NCI-H82 (cell line): ENCODE measurements around the gene FFAR3.
"Not testable (repeated sequence)": the region's sequence is repeated elsewhere in the genome, so short reads cannot be mapped to it uniquely, and the experiment has no call there.

Source experiments
- DNase-seq: peaks from one replicate; lab custom pipeline; 2025; lab: John Stamatoyannopoulos, UW

FFAR3 gene

DNA sequence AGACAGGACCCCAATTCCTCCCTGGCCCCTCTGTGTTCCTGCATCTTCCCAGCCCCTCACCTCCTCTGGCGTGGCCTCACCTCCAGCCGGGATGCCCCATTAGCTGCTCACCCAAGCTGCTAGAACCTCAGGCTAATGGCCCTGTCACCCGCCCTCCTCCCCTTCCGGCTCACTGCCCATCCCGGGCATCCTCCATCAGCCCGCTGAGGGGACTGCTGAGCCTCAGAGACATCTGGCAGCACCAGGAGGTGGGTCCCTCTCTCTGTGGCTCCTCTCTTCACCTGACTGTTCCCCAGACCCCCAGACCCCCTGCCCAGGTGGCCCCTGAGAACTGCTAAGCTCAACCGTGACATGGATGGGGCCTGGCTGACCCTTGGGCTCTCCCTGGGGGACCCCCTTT lies 7.7 kb upstream of the FFAR3 start:
- DNase-seq, result no peak

GRCh38 chr19:35351411-35352176 lies 6.7 kb upstream of the FFAR3 start:
- no peak for DNase-seq

GRCh38 chr19:35352177-35352447 lies 6.1 kb upstream of the FFAR3 start:
- no peak for DNase-seq

DNA sequence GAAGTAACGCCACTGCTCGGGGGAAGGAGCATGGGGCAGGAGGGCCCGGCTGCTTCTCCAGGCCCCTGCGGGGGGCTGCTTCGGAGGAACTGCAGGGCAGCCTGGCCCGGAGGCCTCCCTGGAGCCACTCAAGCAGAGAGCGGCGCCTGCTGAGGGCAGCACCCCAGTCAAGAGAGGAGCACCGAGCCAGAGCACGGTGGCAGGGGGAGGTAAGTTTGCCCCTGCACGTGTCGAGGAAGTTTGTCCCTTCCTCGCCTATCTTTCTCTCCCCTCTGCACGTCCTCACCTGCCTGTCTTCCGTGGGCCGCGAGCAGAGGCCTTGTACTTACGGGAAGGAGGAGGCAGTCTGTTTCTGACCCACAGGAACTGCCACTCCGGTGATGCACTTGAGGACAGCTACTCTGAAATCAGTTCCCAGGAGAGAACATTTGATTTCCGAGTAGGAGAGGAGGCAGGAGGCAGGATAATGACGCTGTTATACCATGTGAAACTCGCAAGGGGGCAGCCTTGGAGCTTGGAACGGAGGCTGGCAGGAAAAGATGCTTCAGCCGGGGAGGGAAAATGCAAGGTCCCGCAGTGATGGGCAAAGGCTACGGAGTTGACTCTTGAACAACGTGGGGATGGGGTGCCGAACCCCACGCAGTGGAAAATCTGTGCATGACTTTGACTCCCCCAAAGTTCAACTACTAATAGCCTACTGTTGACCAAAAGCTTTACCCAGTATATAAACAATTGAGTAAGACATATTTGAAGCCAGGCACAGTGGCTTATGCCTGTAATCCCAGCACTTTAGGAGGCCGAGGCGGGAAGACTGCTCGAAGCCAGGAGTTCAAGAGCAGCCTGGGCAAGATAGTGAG lies 5.6 kb upstream of the FFAR3 start:
- peak; percentile 78 for DNase-seq

DNA sequence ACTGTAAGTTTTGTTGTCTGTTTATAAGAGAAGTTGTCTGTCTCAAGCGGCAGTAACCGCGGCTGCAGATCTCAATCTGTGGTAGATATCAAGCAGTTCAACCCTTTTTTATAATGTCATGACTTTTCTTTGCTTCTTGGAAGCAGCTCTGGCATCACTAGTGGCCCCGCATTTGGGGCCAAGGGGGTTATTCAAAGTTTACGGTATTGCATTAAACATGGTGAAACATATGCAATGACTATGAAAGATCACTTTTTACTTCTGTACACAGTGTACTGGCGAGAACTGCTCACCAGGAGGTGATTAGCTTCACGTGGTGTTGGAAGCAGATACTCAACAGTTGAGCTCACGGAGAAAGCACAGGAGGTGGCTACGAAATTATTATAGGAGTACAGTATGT lies 4.6 kb upstream of the FFAR3 start:
- no peak for DNase-seq

DNA sequence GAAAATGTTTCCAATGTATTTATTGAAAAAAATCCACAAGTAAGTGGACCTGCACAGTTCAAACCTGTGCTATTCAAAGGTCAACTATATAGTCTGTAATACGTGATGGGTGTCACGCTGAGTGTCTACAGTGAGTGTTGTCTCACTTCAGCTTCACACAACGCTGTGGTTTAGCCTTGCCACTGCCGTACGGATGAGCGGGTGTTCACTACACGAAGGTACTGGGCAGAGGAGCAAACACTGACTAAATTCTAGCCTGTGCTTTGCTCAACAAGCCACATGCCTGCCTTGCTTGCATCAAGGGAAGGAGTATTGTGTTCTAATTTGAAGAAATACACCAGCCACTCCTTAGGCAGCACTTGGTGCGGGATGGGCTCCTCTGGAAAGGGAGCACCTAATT lies 3.4 kb upstream of the FFAR3 start:
- no peak for DNase-seq

DNA sequence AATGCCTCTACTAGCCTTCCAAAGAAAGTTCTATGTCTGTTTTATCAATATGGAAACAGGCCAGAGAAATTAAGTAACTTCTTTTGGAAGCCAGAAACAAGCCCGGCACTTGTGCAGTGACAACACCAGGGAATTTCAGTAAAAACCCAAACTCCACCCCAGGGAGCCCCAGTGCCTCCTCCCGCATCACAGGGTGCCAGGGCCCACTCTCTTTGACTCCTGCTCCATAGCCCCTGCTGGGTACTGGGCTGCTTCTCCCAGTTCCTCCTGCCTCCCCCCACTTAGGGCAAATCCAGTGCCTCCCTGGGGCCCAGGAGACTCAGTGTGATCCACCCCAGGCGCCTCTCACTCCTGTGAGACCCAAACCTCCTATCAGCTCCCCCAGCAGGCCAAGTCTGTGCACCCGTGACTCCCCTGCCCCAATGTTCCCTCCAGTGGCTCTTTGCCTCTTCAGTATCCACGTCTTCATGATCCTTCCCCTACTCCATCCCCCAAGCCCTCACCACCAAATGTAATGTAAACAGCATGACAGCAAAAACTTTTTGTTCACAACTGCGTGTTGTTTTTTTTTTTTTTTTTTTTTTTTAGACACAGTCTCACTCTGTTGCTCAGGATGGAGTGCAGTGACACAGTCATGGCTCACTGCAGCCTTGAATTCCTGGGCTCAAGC lies 2.3 kb upstream of the FFAR3 start:
- DNase-seq, result no peak

DNA sequence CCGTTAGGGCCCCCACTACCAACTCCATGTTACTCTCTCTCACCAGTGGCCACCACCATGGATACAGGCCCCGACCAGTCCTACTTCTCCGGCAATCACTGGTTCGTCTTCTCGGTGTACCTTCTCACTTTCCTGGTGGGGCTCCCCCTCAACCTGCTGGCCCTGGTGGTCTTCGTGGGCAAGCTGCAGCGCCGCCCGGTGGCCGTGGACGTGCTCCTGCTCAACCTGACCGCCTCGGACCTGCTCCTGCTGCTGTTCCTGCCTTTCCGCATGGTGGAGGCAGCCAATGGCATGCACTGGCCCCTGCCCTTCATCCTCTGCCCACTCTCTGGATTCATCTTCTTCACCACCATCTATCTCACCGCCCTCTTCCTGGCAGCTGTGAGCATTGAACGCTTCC lies 574 bp downstream of the FFAR3 start:
- not testable (repeated sequence) for DNase-seq

- DNase-seq, result not testable (repeated sequence)
Measured at GRCh38 chr19:35359395-35359794, 1.1 kb downstream of the FFAR3 start.

- DNase-seq, result not testable (repeated sequence)
Measured at GRCh38 chr19:35360081-35360480, 1.8 kb downstream of the FFAR3 start.

- no peak for DNase-seq
Measured at GRCh38 chr19:35360880-35361420, 2.7 kb downstream of the FFAR3 start.

- no peak for DNase-seq
Measured at GRCh38 chr19:35362261-35363000, 4.2 kb downstream of the FFAR3 start.

GRCh38 chr19:35363001-35363590 lies 4.8 kb downstream of the FFAR3 start:
- DNase-seq, result no peak

DNA sequence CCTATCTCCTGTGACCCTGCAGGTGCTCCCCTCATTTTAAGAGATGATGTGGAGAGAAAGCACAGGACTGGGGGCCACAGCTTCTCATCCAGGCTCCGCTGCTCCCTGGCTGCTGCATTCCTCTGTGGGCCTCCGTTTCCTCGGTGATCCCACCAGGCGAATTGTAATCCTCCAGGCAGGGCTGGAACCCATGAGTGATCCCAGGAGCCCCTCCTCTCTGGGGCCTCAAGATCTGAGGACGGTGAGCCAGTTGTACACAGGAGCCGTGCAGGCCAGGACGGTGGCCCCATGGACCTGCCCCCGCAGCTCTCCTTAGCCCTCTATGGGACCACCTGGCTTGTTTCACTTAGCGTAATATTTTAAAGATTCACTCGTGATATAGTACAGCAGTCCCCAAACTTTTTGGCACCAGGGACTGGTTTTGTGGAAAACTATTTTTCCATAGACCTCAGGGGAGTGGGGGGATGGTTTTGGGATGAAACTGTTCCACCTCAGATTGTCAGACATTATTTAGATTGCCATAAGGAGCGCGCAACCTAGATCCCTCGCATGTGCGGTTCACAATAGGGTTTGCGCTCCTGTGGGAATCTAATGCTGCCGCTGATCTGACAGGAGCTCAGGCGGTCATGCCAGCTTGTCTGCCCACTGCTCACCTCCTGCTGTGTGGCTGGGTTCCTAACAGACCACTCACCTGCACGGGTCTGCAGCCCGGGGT lies 5.6 kb downstream of the FFAR3 start:
- DNase-seq, result no peak

DNA sequence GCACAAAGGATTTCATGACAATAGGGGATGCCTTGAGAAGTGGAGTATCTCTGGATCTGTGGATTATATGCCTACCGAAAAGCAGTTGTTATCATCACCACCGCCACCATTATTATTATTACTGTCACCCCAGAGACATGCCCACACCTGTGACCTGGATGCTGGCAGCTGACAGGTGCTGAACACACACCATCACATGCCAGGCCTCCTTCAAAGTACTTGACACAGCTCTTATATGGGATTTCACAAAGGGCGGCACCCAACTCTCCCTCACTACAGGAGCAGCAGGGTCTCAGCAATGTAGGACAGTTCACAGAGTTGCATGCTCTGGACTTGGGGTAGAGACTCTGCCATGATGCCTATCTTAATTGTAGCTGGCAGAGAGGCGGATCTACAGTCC lies 7.0 kb downstream of the FFAR3 start:
- DNase-seq, result no peak

- DNase-seq, result no peak
Measured at GRCh38 chr19:35368378-35368777, 10.1 kb downstream of the FFAR3 start.

DNA sequence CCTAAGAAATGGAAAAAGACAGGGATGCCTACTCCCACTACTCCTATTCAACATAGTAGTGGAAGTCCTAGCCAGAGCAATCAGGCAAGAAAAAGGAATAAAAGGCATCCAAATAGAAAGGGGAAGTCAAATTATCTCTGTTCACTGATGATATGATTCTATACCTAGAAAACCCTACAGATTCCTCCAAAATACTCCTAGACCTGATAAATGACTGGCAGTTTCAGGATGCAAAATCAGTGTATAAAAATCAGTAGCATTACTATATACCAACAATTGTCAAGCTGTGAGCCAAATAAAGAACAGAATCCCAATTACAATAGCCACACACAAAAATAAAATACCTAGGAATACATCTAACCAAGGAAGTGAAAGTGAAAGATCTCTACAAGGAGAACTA lies 11.3 kb downstream of the FFAR3 start:
- no peak for DNase-seq

DNA sequence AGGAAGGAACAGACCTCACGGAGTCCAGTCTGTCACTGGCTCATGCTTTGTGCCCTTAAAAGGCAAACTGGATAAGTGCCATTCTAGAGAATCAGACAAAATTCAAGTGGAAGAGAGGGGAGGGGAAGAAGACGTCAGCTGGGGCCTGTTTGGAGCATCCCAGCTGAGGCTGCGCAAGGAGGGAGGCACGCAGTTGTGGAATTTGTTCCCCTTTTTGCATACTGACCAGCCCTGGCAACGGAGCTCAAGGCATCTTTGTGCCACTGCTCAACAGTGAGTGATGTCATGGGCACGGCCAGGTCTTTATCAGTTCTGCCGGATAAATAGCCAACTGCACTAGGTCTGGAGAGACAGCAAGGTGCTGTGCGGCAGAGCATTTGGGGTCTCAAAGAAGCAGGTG lies 12.5 kb downstream of the FFAR3 start, which contains the start of gene GPR42:
GPR42 (plus strand) TSS at position 347 of the 400 bp plus-strand sequence. CDS start 292 bp downstream, outside the sequence.
- DNase-seq, result no peak

DNA sequence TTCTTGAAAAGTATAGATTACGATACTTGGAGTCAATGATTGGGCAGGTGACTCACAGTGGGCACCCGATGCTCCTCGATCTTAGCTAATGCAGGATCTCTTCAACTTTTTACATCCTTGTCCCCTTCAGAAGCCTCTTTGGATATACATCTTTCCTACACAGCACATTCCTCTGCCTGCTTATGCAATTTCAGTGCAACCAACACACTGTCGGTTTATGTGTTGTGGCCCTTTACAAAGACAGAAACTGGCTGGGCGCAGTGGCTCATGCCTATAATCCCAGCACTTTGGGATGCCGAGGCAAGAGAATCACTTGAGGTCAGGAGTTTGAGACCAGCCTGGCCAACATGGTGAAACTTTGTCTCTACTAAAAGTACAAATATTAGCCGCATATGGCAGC lies 15.2 kb downstream of the FFAR3 start:
- no peak for DNase-seq

- not testable (repeated sequence) for DNase-seq
Measured at GRCh38 chr19:35374031-35374430, 15.8 kb downstream of the FFAR3 start.
